ENCODE data around the gene MAP7D1. TPM values are rescaled to one million over a fixed set of nuclear protein-coding genes. Genes with fewer than 3 reads are reported as not detected.
"Not testable (repeated sequence)": the region's sequence is repeated elsewhere in the genome, so short reads cannot be mapped to it uniquely, and the experiment has no call there.

Gene MAP7D1
- total RNA-seq, 4 donors from 2014 or later, result 115 to 171 (median 153) TPM

DNA sequence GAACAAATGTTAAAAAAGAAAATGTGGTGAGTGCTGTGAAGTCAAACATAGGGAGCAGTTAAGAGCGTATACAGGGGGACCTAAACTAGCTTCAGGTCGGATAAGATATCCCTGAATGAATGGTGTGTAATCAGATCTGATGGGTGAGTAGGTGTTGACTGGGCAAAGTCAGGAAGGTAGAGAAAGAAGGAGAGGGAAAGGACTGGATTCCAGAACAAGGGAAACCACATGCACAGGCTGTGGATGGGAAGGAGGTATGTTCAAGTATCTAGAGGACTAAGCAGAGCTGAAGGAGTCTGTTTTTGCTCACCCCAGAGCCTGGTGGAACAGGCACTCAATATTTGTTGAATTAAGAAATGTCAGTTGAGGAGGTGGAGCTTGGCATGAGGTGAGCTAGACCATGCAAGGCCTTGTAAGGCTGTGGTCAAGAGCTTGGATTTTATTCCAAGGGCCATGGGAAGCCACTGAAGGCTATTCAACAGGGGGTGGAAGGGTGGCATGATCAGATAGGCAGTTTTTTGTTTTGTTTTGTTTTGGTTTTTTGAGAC lies 27.4 kb downstream of the MAP7D1 start:
- no peak for DNase-seq (ENCODE audit: low spot score in 2 of 2)
- TF ChIP-seq, protein P1, sequence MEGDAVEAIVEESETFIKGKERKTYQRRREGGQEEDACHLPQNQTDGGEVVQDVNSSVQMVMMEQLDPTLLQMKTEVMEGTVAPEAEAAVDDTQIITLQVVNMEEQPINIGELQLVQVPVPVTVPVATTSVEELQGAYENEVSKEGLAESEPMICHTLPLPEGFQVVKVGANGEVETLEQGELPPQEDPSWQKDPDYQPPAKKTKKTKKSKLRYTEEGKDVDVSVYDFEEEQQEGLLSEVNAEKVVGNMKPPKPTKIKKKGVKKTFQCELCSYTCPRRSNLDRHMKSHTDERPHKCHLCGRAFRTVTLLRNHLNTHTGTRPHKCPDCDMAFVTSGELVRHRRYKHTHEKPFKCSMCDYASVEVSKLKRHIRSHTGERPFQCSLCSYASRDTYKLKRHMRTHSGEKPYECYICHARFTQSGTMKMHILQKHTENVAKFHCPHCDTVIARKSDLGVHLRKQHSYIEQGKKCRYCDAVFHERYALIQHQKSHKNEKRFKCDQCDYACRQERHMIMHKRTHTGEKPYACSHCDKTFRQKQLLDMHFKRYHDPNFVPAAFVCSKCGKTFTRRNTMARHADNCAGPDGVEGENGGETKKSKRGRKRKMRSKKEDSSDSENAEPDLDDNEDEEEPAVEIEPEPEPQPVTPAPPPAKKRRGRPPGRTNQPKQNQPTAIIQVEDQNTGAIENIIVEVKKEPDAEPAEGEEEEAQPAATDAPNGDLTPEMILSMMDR (IDR thresholded peaks at IDR 0.05), result no peak
- no peak for TF ChIP-seq POLR2A (IDR thresholded peaks at IDR 0.05)
- WGBS, 2 donors, result 80 to 81% methylated on average over 2 of the region's 2 CpGs
- no peak overlapping the region for H3K4me3 ChIP-seq (ENCODE audit: low read depth, poor library complexity, severe bottlenecking)
- intact Hi-C loops (cut with DNase I; ENCODE audit: low total_unique reads), result no loop called here

DNA sequence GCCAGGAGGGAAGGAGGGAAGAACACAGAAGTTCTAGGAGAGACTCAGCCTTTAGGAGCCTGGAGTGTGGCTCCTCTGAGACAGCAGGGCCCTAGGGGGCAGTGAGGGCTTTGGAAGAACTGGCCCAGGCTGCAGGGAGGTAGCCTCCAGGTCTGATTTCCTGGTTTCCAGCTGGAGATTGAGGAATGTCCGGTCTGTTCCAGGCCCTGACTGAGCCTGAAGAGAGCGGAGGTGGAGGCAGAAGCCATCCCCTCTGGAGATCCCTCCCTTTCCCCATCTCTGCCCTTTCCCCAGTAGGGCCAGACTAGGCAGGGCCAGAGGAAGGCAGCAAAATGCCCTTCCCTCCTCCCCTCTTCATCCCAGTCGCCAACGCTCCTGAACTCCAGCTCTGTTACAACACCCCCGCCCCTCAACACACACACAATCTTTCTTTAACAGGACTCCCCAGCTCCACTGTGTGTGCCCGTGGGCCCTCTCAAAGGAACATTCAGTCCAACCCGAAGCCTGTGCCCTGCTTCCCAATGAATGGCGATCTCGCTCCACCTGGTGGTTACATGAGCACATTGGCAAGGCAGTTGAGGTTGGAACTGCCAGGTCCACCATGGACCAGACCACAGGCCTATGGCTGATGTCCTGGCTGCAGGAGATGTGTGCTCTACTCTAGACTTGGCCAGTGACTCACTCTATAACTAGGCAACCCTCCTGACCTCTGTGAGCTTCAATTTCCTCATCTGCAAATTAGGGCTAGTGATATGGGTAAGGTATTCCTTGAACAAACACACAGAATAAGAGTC lies 32.0 kb downstream of the MAP7D1 start:
- no peak for TF ChIP-seq POLR2A (IDR thresholded peaks at IDR 0.05)
- TF ChIP-seq, protein P1 (IDR thresholded peaks at IDR 0.05), result peak in 1 of 3 donors; percentile 93
- peak; percentile 84 to 96 for DNase-seq (ENCODE audit: low spot score in 2 of 2)
- H3K4me3 ChIP-seq (ENCODE audit: low read depth, poor library complexity, severe bottlenecking), result no peak overlapping the region
- intact Hi-C loops (cut with DNase I; ENCODE audit: low total_unique reads), result loop anchor here (2.0 kb wide), 1 partner anchor 83 kb away; no protein-coding TSS in a partner anchor
- WGBS, 2 donors, result 1 to 3% methylated on average over 9 of the region's 9 CpGs

DNA sequence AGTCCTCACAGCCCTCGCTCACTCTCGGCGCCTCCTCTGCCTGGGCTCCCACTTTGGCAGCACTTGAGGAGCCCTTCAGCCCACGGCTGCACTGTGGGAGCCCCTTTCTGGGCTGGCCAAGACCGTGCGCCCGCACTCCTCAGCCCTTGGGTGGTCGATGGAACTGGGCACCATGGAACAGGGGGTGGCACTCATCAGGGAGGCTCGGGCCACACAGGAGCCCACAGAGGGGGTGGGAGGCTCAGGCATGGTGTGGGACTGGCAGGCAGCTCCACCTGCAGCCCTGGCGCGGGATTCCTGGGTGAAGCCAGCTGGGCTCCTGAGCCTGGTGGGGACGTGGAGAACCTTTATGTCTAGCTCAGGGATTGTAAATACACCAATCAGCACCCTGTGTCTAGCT lies 40.8 kb downstream of the MAP7D1 start:
- DNase-seq (ENCODE audit: low spot score in 2 of 2); intact Hi-C loops (cut with DNase I; ENCODE audit: low total_unique reads); H3K4me3 ChIP-seq (ENCODE audit: low read depth, poor library complexity, severe bottlenecking): not testable (repeated sequence)
- WGBS, 2 donors, result 91 to 92% methylated on average over 12 of the region's 12 CpGs

DNA sequence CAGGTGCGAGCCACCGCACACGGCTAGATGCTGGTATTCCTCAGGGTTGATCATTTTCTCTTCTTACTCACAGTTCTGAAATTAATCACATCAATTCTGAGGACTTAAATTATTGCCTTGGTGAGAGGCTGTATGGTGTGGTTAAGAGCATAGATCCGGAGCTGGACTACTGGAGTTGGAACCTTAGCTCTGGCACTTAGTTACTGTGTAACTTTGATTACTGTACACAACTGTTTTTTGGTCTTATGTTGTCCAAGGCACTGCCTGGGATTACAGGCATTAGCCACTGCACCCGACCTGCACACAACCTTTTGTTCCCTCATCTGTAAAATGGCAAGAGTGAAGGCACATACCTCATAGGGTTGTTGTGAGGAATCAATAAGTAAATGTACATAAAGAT lies 42.7 kb downstream of the MAP7D1 start:
- WGBS, 2 donors, result 91 to 94% methylated on average over 5 of the region's 5 CpGs
- no peak for TF ChIP-seq POLR2A (IDR thresholded peaks at IDR 0.05)
- TF ChIP-seq, protein P1 (IDR thresholded peaks at IDR 0.05), result no peak
- DNase-seq (ENCODE audit: low spot score in 2 of 2), result no peak
- intact Hi-C loops (cut with DNase I; ENCODE audit: low total_unique reads), result no loop called here
- no peak overlapping the region for H3K4me3 ChIP-seq (ENCODE audit: low read depth, poor library complexity, severe bottlenecking)

DNA sequence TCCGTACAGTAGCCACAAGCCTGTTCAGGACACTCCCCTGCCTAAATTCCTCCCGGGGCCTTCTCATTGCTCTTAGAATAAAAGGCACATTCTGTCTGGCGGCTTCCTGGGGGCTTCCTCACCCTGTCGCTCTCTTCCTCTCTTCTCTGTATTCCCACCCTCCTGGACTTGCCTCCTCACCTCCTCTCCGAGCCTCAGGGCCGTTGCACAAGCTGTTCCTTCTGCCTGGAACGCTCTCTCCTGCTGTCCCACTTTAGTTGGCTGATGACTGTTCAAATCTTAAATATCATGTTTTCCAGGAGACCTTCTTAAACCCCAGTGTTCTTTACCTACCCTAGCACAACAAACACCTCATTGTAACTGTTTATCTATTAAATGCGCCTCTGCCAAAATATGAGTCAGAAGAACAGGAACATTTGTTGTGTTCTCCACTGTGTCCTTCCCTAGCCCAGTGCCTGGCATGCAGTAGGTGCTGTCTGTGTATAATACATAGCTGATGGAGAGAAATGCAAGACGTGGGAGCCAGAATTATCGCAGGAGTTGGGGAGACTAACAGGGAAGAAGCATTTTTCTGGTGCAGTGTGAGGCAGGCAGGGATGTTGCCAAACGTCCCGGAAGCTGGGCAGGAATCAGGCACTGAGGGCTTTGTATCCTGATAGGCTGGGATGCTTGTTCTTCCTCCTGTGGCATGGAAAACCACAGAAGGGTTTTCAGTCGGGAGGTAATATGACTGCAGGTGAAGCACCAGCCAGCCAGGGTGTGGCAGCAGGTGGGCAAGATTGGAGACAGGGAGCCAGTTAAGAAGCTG lies 44.2 kb downstream of the MAP7D1 start:
- TF ChIP-seq, protein P1 (IDR thresholded peaks at IDR 0.05), result no peak
- no peak for TF ChIP-seq POLR2A (IDR thresholded peaks at IDR 0.05)
- no peak overlapping the region for H3K4me3 ChIP-seq (ENCODE audit: low read depth, poor library complexity, severe bottlenecking)
- WGBS, 2 donors, result 45 to 54% methylated on average over 13 of the region's 13 CpGs
- intact Hi-C loops (cut with DNase I; ENCODE audit: low total_unique reads), result no loop called here
- DNase-seq (ENCODE audit: low spot score in 2 of 2), result no peak

DNA sequence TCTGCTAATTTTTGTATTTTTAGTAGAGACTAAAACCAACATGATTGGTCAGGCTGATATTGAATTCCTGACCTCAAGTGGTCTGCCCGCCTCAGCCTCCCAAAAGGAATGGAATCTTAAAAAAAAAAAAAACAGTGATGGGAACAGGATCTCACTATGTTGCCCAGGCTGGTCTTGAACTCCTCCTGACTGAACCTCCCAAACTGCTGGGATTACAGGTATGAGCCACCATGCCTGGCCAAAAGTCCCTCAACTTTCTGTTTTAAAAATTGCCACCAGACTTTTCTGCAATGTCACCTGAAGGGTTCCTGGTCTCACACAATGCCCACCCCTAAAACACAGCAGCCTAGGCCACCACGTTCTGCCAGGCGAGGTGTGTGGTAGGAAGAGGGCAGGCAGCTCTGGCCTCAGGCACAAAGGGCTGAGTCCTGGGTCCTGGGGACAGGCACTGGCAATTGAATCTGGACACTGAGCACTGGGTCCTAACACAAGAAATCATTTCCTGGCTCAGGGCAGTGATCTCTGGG lies 47.1 kb downstream of the MAP7D1 start:
- no peak for DNase-seq (ENCODE audit: low spot score in 2 of 2)
- 89 to 90% methylated on average over 3 of the region's 3 CpGs for WGBS, 2 donors
- no peak overlapping the region for H3K4me3 ChIP-seq (ENCODE audit: low read depth, poor library complexity, severe bottlenecking)
- intact Hi-C loops (cut with DNase I; ENCODE audit: low total_unique reads), result no loop called here
- TF ChIP-seq, protein P1 (IDR thresholded peaks at IDR 0.05), result no peak
- no peak for TF ChIP-seq POLR2A (IDR thresholded peaks at IDR 0.05)
